NT2/D1 (cell line): ENCODE data around the gene FCRL3.

Experiments used
- SUZ12 ChIP-seq: IDR thresholded peaks from 2 replicates; pipeline ENCODE4 v1.6.1; 2011; ENCODE audit not compliant: insufficient read length, insufficient read depth; ENCODE audit errors: extremely low read depth
- YY1 ChIP-seq: IDR thresholded peaks from 2 replicates; pipeline ENCODE4 v1.6.1; 2011; ENCODE audit not compliant: insufficient read length, insufficient read depth
- ZNF274 ChIP-seq: IDR thresholded peaks from 2 replicates; pipeline ENCODE4 v1.6.1; 2011; ENCODE audit warnings: mild to moderate bottlenecking, low read depth, low read length

- TF ChIP-seq ZNF274 (no peak), YY1 (no peak), SUZ12 (no peak)
Observed at GRCh38 chr1:157702308-157702825, 1.8 kb upstream of the FCRL3 start.
